A673 (cell line): ENCODE data around the gene CCL3. TPM values are rescaled to one million over a fixed set of nuclear protein-coding genes. Genes with fewer than 3 reads are reported as not detected.

Experiments used
- BruUV-seq: library from RNA; stranded (reverse); fragments of 400-500 nt; replicated peaks from 2 replicates; lab custom pipeline; 2021; lab: Mats Ljungman, UMichigan
- CTCF ChIA-PET: fragments of 300-600 bp; sonication (Branson Sonifier 250); formaldehyde crosslinking; loops from one replicate; lab custom pipeline; 2022; ENCODE audit warnings: antibody characterized with exemption; lab: Charles Lee
- POLR2A ChIA-PET: fragments of 300-600 bp; sonication (Branson Sonifier 250); formaldehyde crosslinking; loops from one replicate; lab custom pipeline; 2022; ENCODE audit warnings: antibody characterized with exemption; ENCODE audit not compliant: low non-redundant PET; lab: Charles Lee
- DNase-seq: peaks from one replicate; pipeline ENCODE4 v3.0.0-alpha.2; 2015; ENCODE audit warnings: low spot score
- H3K27ac ChIP-seq: fragments of 200-600 bp; sonication (generic); 2 replicates; pipeline ENCODE4 v1.5.1; 2016; ENCODE audit warnings: mixed run types, low read depth, mild to moderate bottlenecking, mixed read lengths, antibody characterized with exemption, low read length; ENCODE audit not compliant: poor library complexity, severe bottlenecking
- H3K27me3 ChIP-seq: fragments of 200-600 bp; sonication (generic); replicated peaks from 2 replicates; pipeline ENCODE4 v1.6.1; 2017; ENCODE audit warnings: mixed run types, low read depth, mild to moderate bottlenecking, mixed read lengths, antibody characterized with exemption, low read length; ENCODE audit not compliant: insufficient read depth, poor library complexity
- H3K36me3 ChIP-seq: fragments of 200-600 bp; sonication (generic); 2 replicates; pipeline ENCODE4 v1.6.1; 2016; ENCODE audit warnings: mixed run types, mild to moderate bottlenecking, mixed read lengths, antibody characterized with exemption, low read length; ENCODE audit not compliant: insufficient read depth, poor library complexity, severe bottlenecking
- H3K4me1 ChIP-seq: fragments of 200-600 bp; sonication (generic); 2 replicates; pipeline ENCODE4 v1.6.1; 2017; ENCODE audit warnings: mixed run types, mild to moderate bottlenecking, mixed read lengths, antibody characterized with exemption, low read length; ENCODE audit not compliant: insufficient read depth, poor library complexity, severe bottlenecking
- H3K4me3 ChIP-seq: fragments of 200-600 bp; sonication (generic); 2 replicates; pipeline ENCODE4 v1.5.1; 2016; ENCODE audit warnings: low read depth, mixed run types, mild to moderate bottlenecking, mixed read lengths, low read length; ENCODE audit not compliant: poor library complexity, severe bottlenecking
- H3K9me3 ChIP-seq: fragments of 200-600 bp; sonication (generic); 2 replicates; pipeline ENCODE4 v1.6.1; 2016; ENCODE audit warnings: mixed run types, low read depth, mild to moderate bottlenecking, mixed read lengths, antibody characterized with exemption, low read length; ENCODE audit not compliant: poor library complexity, severe bottlenecking
- EZH2 ChIP-seq: fragments of 200-600 bp; sonication (generic); IDR thresholded peaks from 2 replicates; pipeline ENCODE4 v1.6.1; 2017; ENCODE audit warnings: borderline replicate concordance, low read depth, mild to moderate bottlenecking, mixed read lengths, antibody characterized with exemption, low read length; ENCODE audit not compliant: poor library complexity, severe bottlenecking
- intact Hi-C: fragments of 100-400 bp; cut with micrococcal nuclease; formaldehyde crosslinking; loops from one replicate; pipeline ENCODE4 v1.10.0; 2022; ENCODE audit not compliant: unreplicated experiment
- total RNA-seq: library from RNA; stranded (reverse); gene quantifications from 2 replicates; pipeline ENCODE4 v1.2.3, GENCODE V29; 2021
- TF ChIP-seq, protein P1 (sequence below): fragments of 300-800, 200-600 bp; sonication (generic); conservative IDR thresholded peaks from 2 replicates; pipeline ENCODE4 v1.5.1; 2017; ENCODE audit warnings: low read depth, mild to moderate bottlenecking, antibody characterized with exemption, low read length, moderate library complexity, mixed read lengths

CCL3 gene
- total RNA-seq, 1 experiment from 2014 or later: not detected

DNA sequence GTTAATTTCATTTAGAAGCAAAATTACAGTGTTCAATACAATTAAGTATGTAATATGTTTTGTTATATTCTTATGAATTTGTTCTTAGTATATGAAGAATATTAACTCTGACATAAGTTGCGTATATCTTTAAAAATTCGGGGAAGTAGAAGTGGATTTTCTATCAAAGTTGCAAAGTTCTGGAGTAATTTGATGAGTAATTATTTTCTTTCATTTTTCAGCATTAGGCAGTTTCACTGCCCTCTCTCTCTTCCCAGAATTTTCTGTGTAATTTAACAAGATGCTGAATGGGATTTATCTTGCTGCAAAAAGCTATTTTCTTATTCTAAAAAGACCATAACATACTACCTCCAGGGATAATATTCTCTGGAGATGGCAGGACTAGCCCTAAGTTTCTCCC is 34.8 kb downstream of the CCL3 start:
- intact Hi-C loops: no loop called here

DNA sequence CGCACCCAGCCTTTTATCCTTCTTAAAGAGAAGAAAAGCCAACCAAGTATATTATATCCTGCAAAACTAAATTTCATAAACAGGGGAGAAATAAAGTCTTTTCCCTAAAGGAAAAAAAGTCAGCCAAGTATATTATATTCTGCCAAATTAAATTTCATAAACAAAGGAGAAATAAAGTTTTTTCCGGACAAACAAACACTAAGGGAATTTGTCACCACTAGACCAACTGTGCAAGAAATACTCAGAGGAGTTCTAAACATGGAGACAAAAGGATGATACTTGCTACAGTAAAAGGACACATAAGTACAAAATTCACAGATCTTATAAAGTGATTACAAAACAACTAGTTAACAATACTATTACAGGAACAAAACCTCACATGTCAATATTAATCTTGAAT is 40.3 kb downstream of the CCL3 start:
- no peak for TF ChIP-seq EZH2
- TF ChIP-seq, protein P1, sequence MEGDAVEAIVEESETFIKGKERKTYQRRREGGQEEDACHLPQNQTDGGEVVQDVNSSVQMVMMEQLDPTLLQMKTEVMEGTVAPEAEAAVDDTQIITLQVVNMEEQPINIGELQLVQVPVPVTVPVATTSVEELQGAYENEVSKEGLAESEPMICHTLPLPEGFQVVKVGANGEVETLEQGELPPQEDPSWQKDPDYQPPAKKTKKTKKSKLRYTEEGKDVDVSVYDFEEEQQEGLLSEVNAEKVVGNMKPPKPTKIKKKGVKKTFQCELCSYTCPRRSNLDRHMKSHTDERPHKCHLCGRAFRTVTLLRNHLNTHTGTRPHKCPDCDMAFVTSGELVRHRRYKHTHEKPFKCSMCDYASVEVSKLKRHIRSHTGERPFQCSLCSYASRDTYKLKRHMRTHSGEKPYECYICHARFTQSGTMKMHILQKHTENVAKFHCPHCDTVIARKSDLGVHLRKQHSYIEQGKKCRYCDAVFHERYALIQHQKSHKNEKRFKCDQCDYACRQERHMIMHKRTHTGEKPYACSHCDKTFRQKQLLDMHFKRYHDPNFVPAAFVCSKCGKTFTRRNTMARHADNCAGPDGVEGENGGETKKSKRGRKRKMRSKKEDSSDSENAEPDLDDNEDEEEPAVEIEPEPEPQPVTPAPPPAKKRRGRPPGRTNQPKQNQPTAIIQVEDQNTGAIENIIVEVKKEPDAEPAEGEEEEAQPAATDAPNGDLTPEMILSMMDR: no peak
- Histone ChIP-seq H3K4me3 (no peak overlapping the region), H3K4me1 (no peaks in the 10 kb centered on the region), H3K9me3 (no peaks in the 10 kb centered on the region), H3K27ac (no peak overlapping the region), H3K36me3 (no peaks in the 10 kb centered on the region), H3K27me3 (no peaks in the 10 kb centered on the region)
- CTCF ChIA-PET: no interaction called here
- POLR2A ChIA-PET: no interaction called here
- intact Hi-C loops: no loop called here
- BruUV-seq: no TSS peak
- no peak for DNase-seq

More for the DNA sequence above, 34.8 kb downstream of the CCL3 start:
- DNase-seq: no peak
- BruUV-seq: no TSS peak
- CTCF ChIA-PET: no interaction called here
- TF ChIP-seq, protein P1: no peak
- no peak for TF ChIP-seq EZH2
- Histone ChIP-seq H3K4me1 (no peaks in the 10 kb centered on the region), H3K27ac (no peak overlapping the region), H3K36me3 (no peaks in the 10 kb centered on the region), H3K27me3 (no peaks in the 10 kb centered on the region), H3K4me3 (no peak overlapping the region), H3K9me3 (no peaks in the 10 kb centered on the region)
- POLR2A ChIA-PET: no interaction called here

DNA sequence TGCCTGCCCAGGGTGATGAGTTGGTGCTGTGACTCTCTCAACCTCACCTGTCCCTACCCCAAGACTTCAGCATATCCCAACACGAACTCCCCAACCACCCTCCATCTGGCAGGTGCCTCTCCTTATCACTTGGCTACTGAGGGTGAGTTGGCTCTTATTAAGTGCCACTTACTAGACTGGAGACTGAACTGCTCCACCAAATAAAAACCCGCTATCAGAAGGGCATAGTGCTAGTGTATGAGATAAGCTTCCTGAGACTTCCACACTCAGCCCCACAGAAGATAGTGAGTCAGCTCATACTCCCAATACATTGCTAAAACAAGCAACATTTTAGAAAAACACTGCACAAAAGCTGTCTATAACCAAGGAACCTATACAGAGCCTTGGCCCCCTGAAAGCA is 41.9 kb downstream of the CCL3 start:
- Histone ChIP-seq H3K9me3 (no peaks in the 10 kb centered on the region), H3K27ac (no peak overlapping the region), H3K27me3 (no peaks in the 10 kb centered on the region), H3K4me1 (no peaks in the 10 kb centered on the region), H3K36me3 (no peaks in the 10 kb centered on the region), H3K4me3 (no peak overlapping the region)
- POLR2A ChIA-PET: no interaction called here
- no peak for DNase-seq
- BruUV-seq: no TSS peak
- CTCF ChIA-PET: no interaction called here
- TF ChIP-seq EZH2: no peak
- TF ChIP-seq, protein P1: no peak
- intact Hi-C loops: no loop called here

Other genes with a start within 250 kb of the CCL3 start
- gene HEATR9, start 221.3 kb downstream of the CCL3 start, total RNA-seq: not detected in 2 replicates
- gene CCL5, start 209.8 kb downstream of the CCL3 start, total RNA-seq: not detected in 2 replicates
- 2.1 and 5.5 TPM in 2 replicates for gene RDM1, start 159.4 kb downstream of the CCL3 start, total RNA-seq
- gene LYZL6, start 146.4 kb downstream of the CCL3 start, total RNA-seq: not detected in 2 replicates
- not detected in 2 replicates for gene CCL16, start 108.6 kb downstream of the CCL3 start, total RNA-seq
- gene CCL14, start 103.4 kb downstream of the CCL3 start, total RNA-seq: not detected in 2 replicates
- gene CCL15, start 88.6 kb downstream of the CCL3 start, total RNA-seq: not detected in 2 replicates
- not detected in 2 replicates for gene CCL23, start 72.2 kb downstream of the CCL3 start, total RNA-seq
- not detected in 2 replicates for gene CCL18, start 25.9 kb downstream of the CCL3 start, total RNA-seq
- gene CCL4, start 13.7 kb upstream of the CCL3 start, total RNA-seq: not detected in 2 replicates
- 5.0 and 5.1 TPM in 2 replicates for gene TBC1D3B, start 86.5 kb upstream of the CCL3 start, total RNA-seq
- not detected in 2 replicates for gene CCL3L1, start 106.6 kb upstream of the CCL3 start, total RNA-seq
- not detected in 2 replicates for gene CCL4L2, start 120.9 kb upstream of the CCL3 start, total RNA-seq
- 0.58 TPM in 1 of 2 replicates, not detected in the other for gene TBC1D3I, start 174.4 kb upstream of the CCL3 start, total RNA-seq
- gene TBC1D3G, start 233.7 kb upstream of the CCL3 start, total RNA-seq: not detected in 2 replicates